ENCODE results near the gene NBEAL2. TPM values are rescaled to one million over a fixed set of nuclear protein-coding genes. Genes with fewer than 3 reads are reported as not detected.

Gene NBEAL2
- total and polyA plus RNA-seq, 2 of the 8 experiments (the other 6 are each of a cell fraction or from before 2014, with no cell fraction given), result 27.3 to 46.9 TPM

DNA sequence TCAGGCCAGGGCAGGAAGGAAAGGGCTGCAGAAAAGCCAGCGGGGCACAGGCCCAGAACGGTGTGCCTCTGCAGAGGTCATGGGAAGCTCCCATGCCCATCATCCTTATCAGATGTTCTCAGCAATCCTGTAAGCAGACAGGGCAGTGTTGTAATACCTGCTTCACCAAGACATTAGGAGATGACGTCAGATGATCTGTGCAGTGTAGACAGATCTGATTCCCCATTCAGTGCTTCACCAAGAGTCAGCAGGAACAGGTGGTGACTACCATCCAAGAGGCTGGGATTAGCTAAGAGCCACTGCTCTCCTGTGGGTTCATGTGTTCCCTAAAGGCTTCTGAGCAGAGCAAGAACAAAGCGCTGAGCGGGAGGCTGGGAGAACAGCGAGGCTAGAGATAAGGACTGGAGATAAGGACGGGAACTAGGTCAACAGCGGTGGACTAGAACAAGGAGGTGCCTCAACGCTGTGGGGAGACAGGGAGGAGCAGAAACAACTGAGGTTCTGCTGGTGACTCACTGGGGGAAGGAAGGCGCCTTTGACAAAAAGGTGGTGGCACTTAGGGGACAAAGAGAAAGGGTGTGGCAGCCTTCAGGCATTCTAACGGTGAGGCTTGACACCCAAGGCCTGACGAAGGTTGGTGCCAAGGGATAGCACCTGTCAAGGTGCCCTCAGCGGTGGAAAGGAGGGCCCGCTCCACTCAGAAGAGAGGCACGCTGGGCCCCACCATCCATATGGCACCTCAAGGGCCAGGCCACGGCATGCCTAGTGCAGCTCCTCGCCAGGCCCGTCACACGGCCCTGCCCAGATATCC is 31.3 kb upstream of the NBEAL2 start:
- H4K20me1 ChIP-seq (replicated peaks in 1 of 2; ENCODE audit: control insufficient read depth in 1 of 2, insufficient read depth in 2 of 2, low read length in 2 of 2), result peaks cover 59 to 60% of the 10 kb centered on the region in 2 experiments
- TF ChIP-seq SP1 (IDR thresholded peaks at IDR 0.05; ENCODE audit: low read depth, low read length) (no peak), BCL11A (IDR thresholded peaks at IDR 0.05; ENCODE audit: low read depth in 2 of 2, low read length in 2 of 2) (no peak), CHD2 (IDR thresholded peaks at IDR 0.05; ENCODE audit: low read length) (no peak), RNF2 (IDR thresholded peaks at IDR 0.05; ENCODE audit: borderline replicate concordance, low read depth, low read length, missing control alignments, poor library complexity, severe bottlenecking) (no peak), RFX5 (IDR thresholded peaks at IDR 0.05; ENCODE audit: borderline replicate concordance, low read depth, low read length) (no peak)
- no peak for FAIRE-seq

More for the DNA sequence above, 31.3 kb upstream of the NBEAL2 start:
- H2BK20ac ChIP-seq (ENCODE audit: low read length), result no peak overlapping the region
- H2BK12ac ChIP-seq (ENCODE audit: low read depth, low read length), result peak overlapping the region; percentile 7; the same call in 1 of the 2 replicates
- H3K4ac ChIP-seq (replicated peaks; ENCODE audit: insufficient read length, low read depth, low read length), result no peak overlapping the region
- H4K91ac ChIP-seq (replicated peaks; ENCODE audit: insufficient read length, low read length), result no peak overlapping the region
- no peak overlapping the region for H2BK5ac ChIP-seq (ENCODE audit: low read depth, low read length)
- H2AFZ ChIP-seq (ENCODE audit: low read length), result no peak overlapping the region
- ChIA-PET CTCF (ENCODE audit: partially characterized antibody) (interaction anchor here (0.8 to 2.7 kb wide), 9 partner anchors 10 to 245 kb away, joined by 3 to 7 read pairs (median 4); no protein-coding TSS in a partner anchor), POLR2A (ENCODE audit: partially characterized antibody) (interaction anchor here (1.0 to 2.3 kb wide), 3 partner anchors 10 to 32 kb away, joined by 3 to 6 read pairs (median 3); partner anchors contain the start of gene NBEAL2)
- no peak overlapping the region for H3K18ac ChIP-seq (ENCODE audit: extremely low read depth, low read length)
- no peak overlapping the region for H3K4me3 ChIP-seq (ENCODE audit: extremely low read depth in 1 of 4, insufficient read depth in 2 of 4, low read depth in 3 of 4, low read length in 4 of 4)
- H4K5ac ChIP-seq (ENCODE audit: insufficient read length, low read depth, low read length), result no peak overlapping the region
- no peak overlapping the region for H2BK120ac ChIP-seq (replicated peaks; ENCODE audit: low read depth, low read length)
- H2AK5ac ChIP-seq (ENCODE audit: low read depth, low read length), result no peak overlapping the region
- H3K27me3 ChIP-seq (replicated peaks in 1 of 4; ENCODE audit: control insufficient read depth in 3 of 4, extremely low read depth in 1 of 4, insufficient read depth in 3 of 4, low read length in 3 of 4), result no peaks in the 10 kb centered on the region
- H3K27ac ChIP-seq (ENCODE audit: low read depth, low read length), result no peak overlapping the region
- no peak overlapping the region for H3K56ac ChIP-seq (replicated peaks; ENCODE audit: insufficient read length, low read depth, low read length)
- no peak overlapping the region for H2BK15ac ChIP-seq (ENCODE audit: low read length)
- no peaks in the 10 kb centered on the region for H3K9me3 ChIP-seq (ENCODE audit: insufficient read depth in 2 of 2, low read depth in 1 of 2, low read length in 1 of 2)
- no peak overlapping the region for H3K23ac ChIP-seq (ENCODE audit: insufficient read length)
- H4K8ac ChIP-seq (ENCODE audit: extremely low read depth, insufficient read depth, low read length), result peak overlapping the region; percentile 4; the same call in 1 of the 2 replicates
- no peaks in the 10 kb centered on the region; the same call in none of the 2 replicates for H3K23me2 ChIP-seq (ENCODE audit: low read depth, low read length)
- H3K9ac ChIP-seq (replicated peaks in 1 of 4; ENCODE audit: extremely low read depth in 1 of 4, low read depth in 3 of 4, low read length in 3 of 4), result no peak overlapping the region
- WGBS, 2 experiments (ENCODE audit: extremely low coverage in 1 of 2, insufficient coverage in 1 of 2, insufficient read length in 1 of 2, insufficient replicate concordance in 2 of 2, low coverage in 1 of 2, low lambda C conversion rate in 2 of 2, missing lambda C conversion rate in 1 of 2), result 84% methylated on average over 19 of the region's 19 CpGs; no CpG with 5 or more reads in 1 of the 2 experiments
- peaks cover 4 to 14% (median 11%) of the 10 kb centered on the region in 4 experiments for H3K4me1 ChIP-seq (replicated peaks in 1 of 4; ENCODE audit: control insufficient read depth in 3 of 4, insufficient read depth in 4 of 4, low read length in 3 of 4)
- no peaks in the 10 kb centered on the region; a peak in 1 of 8 replicates for H3K36me3 ChIP-seq (ENCODE audit: control insufficient read depth in 2 of 4, insufficient read depth in 4 of 4, low read length in 3 of 4)
- no peak overlapping the region for H3K14ac ChIP-seq (ENCODE audit: insufficient read length)
- H3K4me2 ChIP-seq (ENCODE audit: insufficient read depth in 1 of 2, low read depth in 2 of 2, low read length in 2 of 2), result no peak overlapping the region
- peaks cover 40% of the 10 kb centered on the region for H3K79me1 ChIP-seq (ENCODE audit: low read depth, low read length)
- peaks cover 23 to 96% of the 10 kb centered on the region in 2 experiments for H3K79me2 ChIP-seq (ENCODE audit: control insufficient read depth in 1 of 2, insufficient read depth in 2 of 2, low read length in 2 of 2)
- DNase-seq (ENCODE audit: low read depth in 1 of 2, low spot score in 2 of 2), result no peak
